Measurements from ENCODE around the gene CCNJL. TPM values are rescaled to one million over a fixed set of nuclear protein-coding genes. Genes with fewer than 3 reads are reported as not detected.
"Not testable (repeated sequence)": the region's sequence is repeated elsewhere in the genome, so short reads cannot be mapped to it uniquely, and the experiment has no call there.

CCNJL gene
- total RNA-seq, 1 experiment from 2014 or later, result 7.6 TPM

DNA sequence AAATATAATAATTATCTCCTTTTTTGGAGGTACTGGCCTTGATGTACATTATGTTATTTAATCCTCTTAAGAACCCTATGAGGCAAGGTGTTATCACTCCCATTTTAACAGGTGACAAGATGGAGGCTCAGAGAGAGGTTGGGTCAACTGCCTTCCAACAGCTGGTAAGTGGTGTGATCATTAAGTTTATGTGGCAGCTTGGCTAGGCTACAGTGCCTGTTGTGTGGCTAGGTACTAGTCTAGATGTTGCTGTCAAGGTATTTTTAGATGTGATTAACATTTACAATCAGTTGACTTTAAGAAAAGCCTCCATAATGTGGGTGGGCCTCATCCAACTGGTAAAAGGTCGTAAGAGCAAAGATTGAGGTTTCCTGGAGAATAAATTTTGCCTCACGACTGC, 61.5 kb downstream of the CCNJL start:
- no peak for DNase-seq (ENCODE audit: low spot score)
- no peak overlapping the region for H3K27ac ChIP-seq (ENCODE audit: low read depth, low read length, poor library complexity, severe bottlenecking)
- no peaks in the 10 kb centered on the region for H3K4me1 ChIP-seq (ENCODE audit: insufficient read depth, low read length, poor library complexity, severe bottlenecking)
- BruUV-seq (replicated peaks), result no TSS peak
- ChIA-PET CTCF (no interaction called here), POLR2A (ENCODE audit: low non-redundant PET) (no interaction called here)
- no peak overlapping the region for H3K4me3 ChIP-seq (ENCODE audit: low read depth, low read length, poor library complexity, severe bottlenecking)
- intact Hi-C loops (cut with micrococcal nuclease; ENCODE audit: unreplicated experiment), result no loop called here
- TF ChIP-seq, protein P1, sequence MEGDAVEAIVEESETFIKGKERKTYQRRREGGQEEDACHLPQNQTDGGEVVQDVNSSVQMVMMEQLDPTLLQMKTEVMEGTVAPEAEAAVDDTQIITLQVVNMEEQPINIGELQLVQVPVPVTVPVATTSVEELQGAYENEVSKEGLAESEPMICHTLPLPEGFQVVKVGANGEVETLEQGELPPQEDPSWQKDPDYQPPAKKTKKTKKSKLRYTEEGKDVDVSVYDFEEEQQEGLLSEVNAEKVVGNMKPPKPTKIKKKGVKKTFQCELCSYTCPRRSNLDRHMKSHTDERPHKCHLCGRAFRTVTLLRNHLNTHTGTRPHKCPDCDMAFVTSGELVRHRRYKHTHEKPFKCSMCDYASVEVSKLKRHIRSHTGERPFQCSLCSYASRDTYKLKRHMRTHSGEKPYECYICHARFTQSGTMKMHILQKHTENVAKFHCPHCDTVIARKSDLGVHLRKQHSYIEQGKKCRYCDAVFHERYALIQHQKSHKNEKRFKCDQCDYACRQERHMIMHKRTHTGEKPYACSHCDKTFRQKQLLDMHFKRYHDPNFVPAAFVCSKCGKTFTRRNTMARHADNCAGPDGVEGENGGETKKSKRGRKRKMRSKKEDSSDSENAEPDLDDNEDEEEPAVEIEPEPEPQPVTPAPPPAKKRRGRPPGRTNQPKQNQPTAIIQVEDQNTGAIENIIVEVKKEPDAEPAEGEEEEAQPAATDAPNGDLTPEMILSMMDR (conservative IDR thresholded peaks at IDR 0.05; ENCODE audit: low read depth, low read length), result no peak
- no peak for TF ChIP-seq EZH2 (IDR thresholded peaks at IDR 0.05; ENCODE audit: borderline replicate concordance, low read depth, low read length, poor library complexity, severe bottlenecking)
- H3K36me3 ChIP-seq (ENCODE audit: insufficient read depth, low read length, poor library complexity, severe bottlenecking), result no peaks in the 10 kb centered on the region
- no peaks in the 10 kb centered on the region for H3K9me3 ChIP-seq (ENCODE audit: low read depth, low read length, poor library complexity, severe bottlenecking)
- no peaks in the 10 kb centered on the region for H3K27me3 ChIP-seq (replicated peaks; ENCODE audit: insufficient read depth, low read depth, low read length, poor library complexity)

GRCh38 chr5:160250226-160250625, 62.1 kb downstream of the CCNJL start:
- Histone ChIP-seq H3K27ac (ENCODE audit: low read depth, low read length, poor library complexity, severe bottlenecking) (no peak overlapping the region), H3K27me3 (replicated peaks; ENCODE audit: insufficient read depth, low read depth, low read length, poor library complexity) (no peaks in the 10 kb centered on the region), H3K4me1 (ENCODE audit: insufficient read depth, low read length, poor library complexity, severe bottlenecking) (no peaks in the 10 kb centered on the region), H3K9me3 (ENCODE audit: low read depth, low read length, poor library complexity, severe bottlenecking) (no peaks in the 10 kb centered on the region), H3K36me3 (ENCODE audit: insufficient read depth, low read length, poor library complexity, severe bottlenecking) (no peaks in the 10 kb centered on the region), H3K4me3 (ENCODE audit: low read depth, low read length, poor library complexity, severe bottlenecking) (no peak overlapping the region)
- DNase-seq (ENCODE audit: low spot score), result no peak
- no TSS peak for BruUV-seq (replicated peaks)
- ChIA-PET POLR2A (ENCODE audit: low non-redundant PET) (interaction anchor here (0.7 kb wide), 1 partner anchor 12 kb away, joined by 3 read pairs; no protein-coding TSS in a partner anchor), CTCF (no interaction called here)
- TF ChIP-seq, protein P1 (conservative IDR thresholded peaks at IDR 0.05; ENCODE audit: low read depth, low read length), result no peak
- no peak for TF ChIP-seq EZH2 (IDR thresholded peaks at IDR 0.05; ENCODE audit: borderline replicate concordance, low read depth, low read length, poor library complexity, severe bottlenecking)
- intact Hi-C loops (cut with micrococcal nuclease; ENCODE audit: unreplicated experiment), result no loop called here

DNA sequence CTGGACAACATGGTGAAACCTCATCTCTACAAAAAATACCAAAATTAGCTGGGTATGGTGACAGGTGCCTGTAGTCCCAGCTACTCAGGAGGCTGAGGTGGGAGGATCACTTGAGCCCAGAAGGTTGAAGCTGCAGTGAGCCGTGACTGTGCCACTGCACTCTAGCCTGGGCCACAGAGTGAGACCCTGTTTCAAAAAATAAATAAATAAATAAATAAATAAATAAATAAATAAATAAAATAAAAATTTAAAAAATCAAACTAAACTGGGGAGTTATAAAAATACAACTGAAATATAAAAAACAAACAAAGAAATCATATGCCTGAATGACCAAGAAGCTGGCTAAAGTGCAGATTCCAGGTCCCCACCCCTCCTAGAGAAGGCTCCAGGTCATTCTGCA, 62.8 kb downstream of the CCNJL start:
- DNase-seq (ENCODE audit: low spot score); intact Hi-C loops (cut with micrococcal nuclease; ENCODE audit: unreplicated experiment); H3K36me3 ChIP-seq (ENCODE audit: insufficient read depth, low read length, poor library complexity, severe bottlenecking); H3K27me3 ChIP-seq (replicated peaks; ENCODE audit: insufficient read depth, low read depth, low read length, poor library complexity); H3K4me3 ChIP-seq (ENCODE audit: low read depth, low read length, poor library complexity, severe bottlenecking); H3K27ac ChIP-seq (ENCODE audit: low read depth, low read length, poor library complexity, severe bottlenecking); BruUV-seq (replicated peaks); H3K9me3 ChIP-seq (ENCODE audit: low read depth, low read length, poor library complexity, severe bottlenecking); H3K4me1 ChIP-seq (ENCODE audit: insufficient read depth, low read length, poor library complexity, severe bottlenecking): not testable (repeated sequence)
- ChIA-PET POLR2A (ENCODE audit: low non-redundant PET) (interaction anchor here (0.7 kb wide), 1 partner anchor 12 kb away, joined by 3 read pairs; no protein-coding TSS in a partner anchor), CTCF (interaction anchor here (0.6 kb wide), 1 partner anchor 163 kb away, joined by 10 read pairs; no protein-coding TSS in a partner anchor)

- ChIA-PET CTCF (interaction anchor here (0.6 kb wide), 1 partner anchor 95 kb away, joined by 3 read pairs; no protein-coding TSS in a partner anchor), POLR2A (ENCODE audit: low non-redundant PET) (no interaction called here)
- Histone ChIP-seq H3K9me3 (ENCODE audit: low read depth, low read length, poor library complexity, severe bottlenecking) (no peaks in the 10 kb centered on the region), H3K27ac (ENCODE audit: low read depth, low read length, poor library complexity, severe bottlenecking) (no peak overlapping the region), H3K36me3 (ENCODE audit: insufficient read depth, low read length, poor library complexity, severe bottlenecking) (no peaks in the 10 kb centered on the region), H3K4me3 (ENCODE audit: low read depth, low read length, poor library complexity, severe bottlenecking) (no peak overlapping the region), H3K27me3 (replicated peaks; ENCODE audit: insufficient read depth, low read depth, low read length, poor library complexity) (no peaks in the 10 kb centered on the region), H3K4me1 (ENCODE audit: insufficient read depth, low read length, poor library complexity, severe bottlenecking) (no peaks in the 10 kb centered on the region)
- DNase-seq (ENCODE audit: low spot score), result no peak
- intact Hi-C loops (cut with micrococcal nuclease; ENCODE audit: unreplicated experiment), result no loop called here
- TF ChIP-seq, protein P1 (conservative IDR thresholded peaks at IDR 0.05; ENCODE audit: low read depth, low read length), result no peak
- TF ChIP-seq EZH2 (IDR thresholded peaks at IDR 0.05; ENCODE audit: borderline replicate concordance, low read depth, low read length, poor library complexity, severe bottlenecking), result no peak
- BruUV-seq (replicated peaks), result no TSS peak
Observed at GRCh38 chr5:160245506-160246086, 66.8 kb downstream of the CCNJL start.
